Measurements from ENCODE around the gene CTNNA3. TPM values are rescaled to one million over a fixed set of nuclear protein-coding genes. Genes with fewer than 3 reads are reported as not detected.

Gene CTNNA3
- total and polyA plus RNA-seq, 12 donors: 0.03 to 14.4 (median 0.47) TPM; not detected in 1

GRCh38 chr10:66782776-66783175 lies 913.2 kb downstream of the CTNNA3 start:
- intact Hi-C loops (cut with DNase I): no loop called here

GRCh38 chr10:66782144-66782543 lies 913.9 kb downstream of the CTNNA3 start:
- H3K27me3 ChIP-seq: no peaks in the 10 kb centered on the region
- no peaks in the 10 kb centered on the region for H3K36me3 ChIP-seq (replicated peaks in 1 of 2)
- DNase-seq: no peak
- H3K4me1 ChIP-seq (replicated peaks in 1 of 2): no peaks in the 10 kb centered on the region
- no peak for TF ChIP-seq POLR2A (IDR thresholded peaks at IDR 0.05)
- TF ChIP-seq, protein P1, sequence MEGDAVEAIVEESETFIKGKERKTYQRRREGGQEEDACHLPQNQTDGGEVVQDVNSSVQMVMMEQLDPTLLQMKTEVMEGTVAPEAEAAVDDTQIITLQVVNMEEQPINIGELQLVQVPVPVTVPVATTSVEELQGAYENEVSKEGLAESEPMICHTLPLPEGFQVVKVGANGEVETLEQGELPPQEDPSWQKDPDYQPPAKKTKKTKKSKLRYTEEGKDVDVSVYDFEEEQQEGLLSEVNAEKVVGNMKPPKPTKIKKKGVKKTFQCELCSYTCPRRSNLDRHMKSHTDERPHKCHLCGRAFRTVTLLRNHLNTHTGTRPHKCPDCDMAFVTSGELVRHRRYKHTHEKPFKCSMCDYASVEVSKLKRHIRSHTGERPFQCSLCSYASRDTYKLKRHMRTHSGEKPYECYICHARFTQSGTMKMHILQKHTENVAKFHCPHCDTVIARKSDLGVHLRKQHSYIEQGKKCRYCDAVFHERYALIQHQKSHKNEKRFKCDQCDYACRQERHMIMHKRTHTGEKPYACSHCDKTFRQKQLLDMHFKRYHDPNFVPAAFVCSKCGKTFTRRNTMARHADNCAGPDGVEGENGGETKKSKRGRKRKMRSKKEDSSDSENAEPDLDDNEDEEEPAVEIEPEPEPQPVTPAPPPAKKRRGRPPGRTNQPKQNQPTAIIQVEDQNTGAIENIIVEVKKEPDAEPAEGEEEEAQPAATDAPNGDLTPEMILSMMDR (IDR thresholded peaks at IDR 0.05): no peak
- intact Hi-C loops (cut with DNase I): no loop called here
- no peak overlapping the region for H3K27ac ChIP-seq
- H3K4me3 ChIP-seq: no peak overlapping the region
- H3K9me3 ChIP-seq (replicated peaks in 1 of 3): no peaks in the 10 kb centered on the region

More at GRCh38 chr10:66782776-66783175, 913.2 kb downstream of the CTNNA3 start:
- Histone ChIP-seq H3K4me1 (replicated peaks in 1 of 2) (no peaks in the 10 kb centered on the region), H3K27ac (peak overlapping the region in 1 of 5 donors; percentile 44), H3K27me3 (no peaks in the 10 kb centered on the region), H3K36me3 (replicated peaks in 1 of 2) (no peaks in the 10 kb centered on the region), H3K9me3 (replicated peaks in 1 of 3) (no peaks in the 10 kb centered on the region), H3K4me3 (no peak overlapping the region)
- 79 to 100% (median 86%) methylated on average over 1 of the region's 1 CpG for WGBS, 4 donors
- TF ChIP-seq, protein P1 (IDR thresholded peaks at IDR 0.05): no peak
- no peak for TF ChIP-seq POLR2A (IDR thresholded peaks at IDR 0.05)
- DNase-seq: no peak

- WGBS, 4 donors: 74 to 79% (median 76%) methylated on average over 3 of the region's 3 CpGs
- H3K9me3 ChIP-seq (replicated peaks in 1 of 3): no peaks in the 10 kb centered on the region
- no peaks in the 10 kb centered on the region for H3K4me1 ChIP-seq (replicated peaks in 1 of 2)
- DNase-seq: no peak
- no peak for TF ChIP-seq POLR2A (IDR thresholded peaks at IDR 0.05)
- TF ChIP-seq, protein P1 (IDR thresholded peaks at IDR 0.05): no peak
- no peaks in the 10 kb centered on the region for H3K27me3 ChIP-seq
- H3K4me3 ChIP-seq: no peak overlapping the region
- no peaks in the 10 kb centered on the region for H3K36me3 ChIP-seq (replicated peaks in 1 of 2)
- intact Hi-C loops (cut with DNase I): no loop called here
- no peak overlapping the region for H3K27ac ChIP-seq
Observed at GRCh38 chr10:66780796-66781195, 915.2 kb downstream of the CTNNA3 start.

DNA sequence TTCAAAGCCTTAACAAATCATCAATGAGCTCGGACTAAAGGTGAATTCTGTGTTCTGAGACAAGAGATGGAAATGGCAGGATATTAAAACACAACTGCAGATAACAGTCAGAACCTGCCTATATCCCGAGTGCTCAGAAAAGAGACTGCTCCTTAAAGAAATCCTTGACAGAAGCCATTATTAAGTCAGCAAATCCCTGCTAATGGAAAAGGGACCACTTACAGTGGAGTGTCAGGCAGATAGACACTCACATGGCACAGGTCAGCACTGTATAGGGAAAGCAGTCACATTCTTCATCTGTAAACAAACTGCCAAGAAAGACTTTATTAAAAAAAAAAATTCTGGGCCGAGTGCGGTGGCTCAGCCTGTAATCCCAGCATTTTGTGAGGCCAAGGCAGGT lies 917.6 kb downstream of the CTNNA3 start:
- TF ChIP-seq, protein P1 (IDR thresholded peaks at IDR 0.05): no peak
- no peak for TF ChIP-seq POLR2A (IDR thresholded peaks at IDR 0.05)
- Histone ChIP-seq H3K36me3 (replicated peaks in 1 of 2) (no peaks in the 10 kb centered on the region), H3K27ac (no peak overlapping the region), H3K27me3 (no peaks in the 10 kb centered on the region), H3K4me3 (no peak overlapping the region), H3K4me1 (replicated peaks in 1 of 2) (no peaks in the 10 kb centered on the region), H3K9me3 (replicated peaks in 1 of 3) (no peaks in the 10 kb centered on the region)
- intact Hi-C loops (cut with DNase I): no loop called here
- DNase-seq: no peak
- 70 to 84% (median 78%) methylated on average over 4 of the region's 4 CpGs for WGBS, 4 donors
